GM12872 (cell line): ENCODE data around the gene D2HGDH.
A peak's percentile ranks its signal among the peaks of the same experiment; 100 is the strongest.

Experiments used
- TF ChIP-seq, protein P1 (sequence below): IDR thresholded peaks from 3 replicates; pipeline ENCODE4 v1.5.1; 2011; ENCODE audit warnings: low read depth, mild to moderate bottlenecking, low read length, moderate library complexity; ENCODE audit not compliant: insufficient read depth

D2HGDH gene

DNA sequence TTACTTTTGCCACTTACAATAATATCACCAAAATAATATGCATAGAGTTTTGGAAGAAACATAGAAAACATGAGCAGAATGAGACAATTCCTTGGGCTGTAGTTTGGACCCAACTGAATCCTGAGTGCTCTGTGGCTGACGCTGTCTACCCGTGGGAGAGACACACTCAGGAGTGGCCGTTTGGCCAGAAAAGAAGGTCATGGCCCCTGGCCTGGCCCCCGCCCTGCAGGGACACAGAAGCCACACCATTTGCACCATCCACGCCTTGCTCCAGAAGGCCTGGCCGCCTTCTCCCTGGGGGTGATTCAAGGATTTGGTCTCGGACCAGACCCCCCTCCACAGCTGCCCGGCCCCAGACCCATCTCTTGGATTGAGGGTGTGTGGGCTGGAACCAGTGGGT, 6.4 kb upstream of the D2HGDH start:
- TF ChIP-seq, protein P1, sequence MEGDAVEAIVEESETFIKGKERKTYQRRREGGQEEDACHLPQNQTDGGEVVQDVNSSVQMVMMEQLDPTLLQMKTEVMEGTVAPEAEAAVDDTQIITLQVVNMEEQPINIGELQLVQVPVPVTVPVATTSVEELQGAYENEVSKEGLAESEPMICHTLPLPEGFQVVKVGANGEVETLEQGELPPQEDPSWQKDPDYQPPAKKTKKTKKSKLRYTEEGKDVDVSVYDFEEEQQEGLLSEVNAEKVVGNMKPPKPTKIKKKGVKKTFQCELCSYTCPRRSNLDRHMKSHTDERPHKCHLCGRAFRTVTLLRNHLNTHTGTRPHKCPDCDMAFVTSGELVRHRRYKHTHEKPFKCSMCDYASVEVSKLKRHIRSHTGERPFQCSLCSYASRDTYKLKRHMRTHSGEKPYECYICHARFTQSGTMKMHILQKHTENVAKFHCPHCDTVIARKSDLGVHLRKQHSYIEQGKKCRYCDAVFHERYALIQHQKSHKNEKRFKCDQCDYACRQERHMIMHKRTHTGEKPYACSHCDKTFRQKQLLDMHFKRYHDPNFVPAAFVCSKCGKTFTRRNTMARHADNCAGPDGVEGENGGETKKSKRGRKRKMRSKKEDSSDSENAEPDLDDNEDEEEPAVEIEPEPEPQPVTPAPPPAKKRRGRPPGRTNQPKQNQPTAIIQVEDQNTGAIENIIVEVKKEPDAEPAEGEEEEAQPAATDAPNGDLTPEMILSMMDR, result no peak

DNA sequence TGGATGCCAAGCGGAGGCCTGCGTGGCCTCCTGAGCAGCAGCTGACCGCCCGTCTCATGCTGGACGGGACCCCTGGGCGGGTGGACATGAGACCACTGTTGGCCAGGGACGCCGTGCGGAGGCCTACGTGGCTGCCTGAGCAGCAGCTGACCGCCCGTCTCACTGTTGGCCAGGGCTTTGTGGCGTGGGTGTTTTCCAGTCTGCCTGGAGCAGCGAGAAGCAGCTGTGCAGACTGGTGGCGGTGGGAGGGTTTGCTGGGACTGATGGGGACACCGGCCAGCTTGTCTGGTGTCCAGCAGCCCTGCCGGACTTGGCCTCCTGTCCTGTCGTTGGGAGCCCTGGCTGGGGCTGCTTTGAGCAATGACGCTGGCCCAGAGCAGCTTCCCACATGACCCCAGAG, 5.8 kb upstream of the D2HGDH start:
- TF ChIP-seq, protein P1, result no peak

DNA sequence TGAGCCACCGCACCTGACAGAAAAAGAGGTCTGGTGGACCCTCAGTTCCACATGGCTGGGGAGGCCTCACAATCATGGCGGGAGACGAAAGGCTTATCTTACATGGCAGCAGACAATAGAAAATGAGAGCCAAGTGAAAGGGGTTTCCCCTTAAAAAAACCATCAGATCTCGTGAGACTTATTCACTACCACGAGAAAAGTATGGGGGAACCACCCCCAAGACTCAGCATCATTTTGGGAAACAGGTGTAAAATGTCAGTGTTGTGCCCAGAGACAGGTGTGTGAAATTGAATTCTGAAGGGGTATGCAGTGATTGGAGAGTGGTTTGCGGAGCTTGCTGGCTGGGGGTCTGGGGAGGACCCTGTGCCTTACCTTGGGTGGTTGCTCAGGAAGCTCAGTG, 4.6 kb upstream of the D2HGDH start:
- TF ChIP-seq, protein P1, result no peak

DNA sequence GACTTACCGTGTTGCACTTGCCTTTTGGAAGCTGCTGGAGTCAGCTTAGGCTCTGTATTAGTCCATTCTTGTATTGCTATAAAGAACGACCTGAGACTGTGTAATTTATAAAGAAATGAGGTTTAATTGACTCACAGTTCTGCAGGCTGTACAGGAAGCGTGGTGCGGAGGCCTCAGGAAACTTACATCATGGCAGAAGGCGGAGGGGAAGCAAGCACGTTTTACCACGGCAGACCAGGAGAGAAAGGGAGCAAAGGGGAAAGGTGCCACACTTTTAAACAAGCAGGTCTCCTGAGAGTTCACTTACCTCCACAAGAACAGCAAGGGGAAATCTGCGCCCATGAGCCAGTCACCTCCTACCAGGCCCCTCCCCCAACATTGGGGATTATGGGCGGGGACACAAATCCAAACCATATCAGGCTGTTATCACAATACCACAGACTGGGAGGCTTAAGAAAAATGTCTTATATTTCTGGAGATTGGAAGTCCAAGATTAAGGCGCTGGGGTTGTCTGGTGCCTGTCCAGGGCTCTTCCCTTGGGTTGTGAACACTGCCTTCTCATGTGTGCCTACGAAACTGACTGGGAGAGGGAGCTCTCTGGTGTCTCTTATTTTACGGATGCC, 3.6 kb upstream of the D2HGDH start:
- TF ChIP-seq, protein P1, result no peak

DNA sequence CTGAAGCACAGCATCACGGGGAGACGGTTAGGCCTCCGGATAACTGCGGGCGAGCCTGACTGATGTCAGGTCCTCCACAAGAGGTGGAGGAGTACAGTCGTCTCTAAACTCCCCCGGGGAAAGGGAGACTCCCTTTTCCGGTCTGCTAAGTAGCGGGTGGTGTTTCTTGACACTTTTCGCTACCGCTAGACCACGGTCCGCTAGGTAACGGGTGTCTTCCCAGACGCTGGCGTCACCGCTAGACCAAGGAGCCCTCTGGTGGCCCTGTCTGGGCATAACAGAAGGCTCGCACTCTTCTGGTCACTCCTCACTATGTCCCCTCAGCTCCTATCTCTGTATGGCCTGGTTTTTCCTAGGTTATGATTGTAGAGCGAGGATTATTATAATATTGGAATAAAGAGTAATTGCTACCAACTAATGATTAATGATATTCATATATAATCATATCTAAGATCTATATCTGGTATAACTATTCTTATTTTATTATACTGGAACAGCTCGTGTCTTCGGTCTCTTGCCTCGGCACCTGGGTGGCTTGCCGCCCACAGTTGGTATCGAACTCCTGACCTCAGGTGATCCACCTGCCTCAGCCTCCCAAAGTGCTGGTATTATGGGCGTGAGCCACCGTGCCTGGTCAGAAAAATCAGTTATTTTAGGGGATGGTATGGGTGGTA, 1.8 kb upstream of the D2HGDH start:
- TF ChIP-seq, protein P1, result peak; percentile 49

DNA sequence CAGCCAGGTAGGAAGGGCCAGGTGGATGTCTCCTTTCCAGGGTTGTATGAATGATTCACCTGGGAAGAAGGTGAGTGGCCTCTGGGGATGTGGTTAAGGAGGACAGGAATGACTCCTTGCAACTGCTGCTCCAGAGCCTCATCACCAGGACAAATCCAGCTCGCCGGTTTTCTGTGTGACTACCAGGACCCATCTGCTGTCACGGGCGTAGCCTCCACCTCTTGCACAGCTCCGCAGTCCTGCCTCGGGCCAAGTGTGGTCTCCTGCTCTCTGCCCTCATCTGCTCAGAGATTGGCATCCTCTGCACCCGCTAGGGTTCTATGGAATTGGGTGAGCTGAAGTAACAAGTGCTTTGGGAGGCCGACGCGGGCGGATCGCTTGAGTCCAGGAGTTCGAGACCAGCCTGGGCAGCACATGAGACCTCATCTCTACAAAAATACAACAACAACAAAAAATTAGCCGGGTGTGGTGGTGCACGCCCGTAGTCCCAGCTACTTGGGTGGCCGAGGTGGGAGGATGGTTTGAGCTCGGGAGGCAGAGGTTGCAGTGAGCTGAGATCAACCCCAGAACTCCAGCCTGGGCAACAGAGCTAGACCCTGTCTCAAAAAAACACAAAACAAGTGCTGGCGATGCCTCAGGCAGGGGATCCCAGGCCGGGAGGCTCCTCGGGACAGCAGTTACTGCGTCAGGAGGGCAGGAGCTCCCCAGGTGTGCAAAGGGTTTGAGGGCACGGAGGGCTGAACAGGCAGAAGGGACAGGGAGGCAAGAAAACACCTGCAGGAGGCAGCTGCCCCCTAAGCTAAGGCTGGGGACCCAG, 831 bp upstream of the D2HGDH start:
- TF ChIP-seq, protein P1, result no peak

DNA sequence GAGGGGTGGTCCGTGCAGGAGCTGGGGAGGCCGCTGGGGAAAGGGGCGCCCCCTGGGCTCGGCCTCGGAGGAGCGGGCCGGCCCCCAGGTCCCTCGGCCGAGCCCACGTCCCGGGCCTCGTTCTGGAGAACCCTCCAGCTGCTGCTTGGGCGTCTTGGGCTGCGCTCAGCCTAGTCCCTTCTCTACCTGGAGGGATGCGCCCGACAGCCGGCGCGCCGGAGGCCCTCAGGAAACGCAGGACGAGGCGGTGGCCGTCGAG, 293 bp upstream of the D2HGDH start:
- TF ChIP-seq, protein P1, result peak; percentile 35; the same call in 1 of the 3 replicates
